ENCODE data around the gene DNAH14.

- TF ChIP-seq CTCF (conservative IDR thresholded peaks at IDR 0.05; ENCODE audit: low read depth in 2 of 2) (no peak), EZH2 (IDR thresholded peaks at IDR 0.05; ENCODE audit: low read depth, unreplicated experiment) (no peak), EZH2phosphoT487 (IDR thresholded peaks at IDR 0.05; ENCODE audit: unreplicated experiment) (no peak), ETS1 (IDR thresholded peaks at IDR 0.05) (no peak)
These were observed 47.7 kb upstream of the DNAH14 start for GRCh38 chr1:224881762-224882211.

Data from GM23338 (cell line).